Measurements from ENCODE around the gene MARF1. TPM values are rescaled to one million over a fixed set of nuclear protein-coding genes. Genes with fewer than 3 reads are reported as not detected.

MARF1 gene
- total and polyA plus RNA-seq, 2 of the 8 experiments (the other 6 are each of a cell fraction or from before 2014, with no cell fraction given) = 5.6 to 31.4 TPM

- no peaks in the 10 kb centered on the region for H3K79me1 ChIP-seq (ENCODE audit: low read depth, low read length)
- no peak overlapping the region for H3K4me3 ChIP-seq (ENCODE audit: extremely low read depth in 1 of 4, insufficient read depth in 2 of 4, low read depth in 3 of 4, low read length in 4 of 4)
- no peak for TF ChIP-seq CBX5 (IDR thresholded peaks at IDR 0.05; ENCODE audit: low read depth, low read length)
- H2AK5ac ChIP-seq (ENCODE audit: low read depth, low read length) = no peak overlapping the region
- no peak overlapping the region for H2AFZ ChIP-seq (ENCODE audit: low read length)
- H3K27me3 ChIP-seq (replicated peaks in 1 of 4; ENCODE audit: control insufficient read depth in 3 of 4, extremely low read depth in 1 of 4, insufficient read depth in 3 of 4, low read length in 3 of 4) = no peaks in the 10 kb centered on the region
- no peak overlapping the region for H4K91ac ChIP-seq (replicated peaks; ENCODE audit: insufficient read length, low read length)
- H3K9me3 ChIP-seq (ENCODE audit: insufficient read depth in 2 of 2, low read depth in 1 of 2, low read length in 1 of 2) = no peaks in the 10 kb centered on the region
- 98% methylated on average over 2 of the region's 2 CpGs; no CpG with 5 or more reads in 1 of the 2 experiments for WGBS, 2 experiments (ENCODE audit: extremely low coverage in 1 of 2, insufficient coverage in 1 of 2, insufficient read length in 1 of 2, insufficient replicate concordance in 2 of 2, low coverage in 1 of 2, low lambda C conversion rate in 2 of 2, missing lambda C conversion rate in 1 of 2)
- H2BK12ac ChIP-seq (ENCODE audit: low read depth, low read length) = no peak overlapping the region
- no peak overlapping the region for H3K4ac ChIP-seq (replicated peaks; ENCODE audit: insufficient read length, low read depth, low read length)
- FAIRE-seq (no peak), DNase-seq (ENCODE audit: low read depth in 1 of 2, low spot score in 2 of 2) (no peak)
- no peak overlapping the region for H2BK15ac ChIP-seq (ENCODE audit: low read length)
- H2BK120ac ChIP-seq (replicated peaks; ENCODE audit: low read depth, low read length) = no peak overlapping the region
- CTCF ChIA-PET (ENCODE audit: partially characterized antibody) = interaction anchor here (3.4 kb wide), 1 partner anchor 15 kb away, joined by 17 read pairs; no protein-coding TSS in a partner anchor
- H3K56ac ChIP-seq (replicated peaks; ENCODE audit: insufficient read length, low read depth, low read length) = no peak overlapping the region
- no peak overlapping the region for H2BK20ac ChIP-seq (ENCODE audit: low read length)
- peaks cover 0 to 3% of the 10 kb centered on the region in 2 experiments for H4K20me1 ChIP-seq (replicated peaks in 1 of 2; ENCODE audit: control insufficient read depth in 1 of 2, insufficient read depth in 2 of 2, low read length in 2 of 2)
- no peak overlapping the region for H3K14ac ChIP-seq (ENCODE audit: insufficient read length)
- H3K23ac ChIP-seq (ENCODE audit: insufficient read length) = no peak overlapping the region
- H3K27ac ChIP-seq (ENCODE audit: low read depth, low read length) = no peak overlapping the region
- H3K9ac ChIP-seq (replicated peaks in 1 of 4; ENCODE audit: extremely low read depth in 1 of 4, low read depth in 3 of 4, low read length in 3 of 4) = no peak overlapping the region
- POLR2A ChIA-PET (ENCODE audit: partially characterized antibody) = interaction anchor here (1.2 kb wide), 1 partner anchor 27 kb away, joined by 3 read pairs; no protein-coding TSS in a partner anchor
- H3K36me3 ChIP-seq (ENCODE audit: control insufficient read depth in 2 of 4, insufficient read depth in 4 of 4, low read length in 3 of 4) = no peaks in the 10 kb centered on the region
- no peaks in the 10 kb centered on the region for H3K23me2 ChIP-seq (ENCODE audit: low read depth, low read length)
- no peak overlapping the region for H3K18ac ChIP-seq (ENCODE audit: extremely low read depth, low read length)
- no peak overlapping the region for H2BK5ac ChIP-seq (ENCODE audit: low read depth, low read length)
- no peak overlapping the region for H3K4me2 ChIP-seq (ENCODE audit: insufficient read depth in 1 of 2, low read depth in 2 of 2, low read length in 2 of 2)
- H3K79me2 ChIP-seq (ENCODE audit: control insufficient read depth in 1 of 2, insufficient read depth in 2 of 2, low read length in 2 of 2) = no peaks in the 10 kb centered on the region
- H3K4me1 ChIP-seq (replicated peaks in 1 of 4; ENCODE audit: control insufficient read depth in 3 of 4, insufficient read depth in 4 of 4, low read length in 3 of 4) = no peaks in the 10 kb centered on the region
- no peak overlapping the region for H4K8ac ChIP-seq (ENCODE audit: extremely low read depth, insufficient read depth, low read length)
- no peak overlapping the region for H4K5ac ChIP-seq (ENCODE audit: insufficient read length, low read depth, low read length)
Measured at GRCh38 chr16:15566095-15566494, 76.9 kb downstream of the MARF1 start.

Measured in H1 (cell line).